Thoracic aorta (tissue), 2 donors: ENCODE data around the gene MLN. TPM values are rescaled to one million over a fixed set of nuclear protein-coding genes. Genes with fewer than 3 reads are reported as not detected.

Experiments
- ATAC-seq: fragments of 150-250 bp; one replicate; pipeline ENCODE4 v1.8.0; 2017; ENCODE audit warnings: low read depth; ENCODE audit not compliant: insufficient number of reproducible peaks, low FRiP score
- DNase-seq: peaks from one replicate; pipeline ENCODE4 v3.0.0-alpha.2; 2020; ENCODE audit warnings: low spot score
- H3K27ac ChIP-seq, 2 donors: fragments of 200-600 bp; sonication (generic); 1 replicate in 1 of 2; 2 replicates in 1 of 2; pipeline ENCODE4 v1.5.1; 2016; ENCODE audit warnings: mild to moderate bottlenecking in 2 of 2, moderate library complexity in 2 of 2
- H3K27me3 ChIP-seq: fragments of 200-600 bp; sonication (generic); replicated peaks from 2 replicates; pipeline ENCODE4 v1.6.0; 2016; ENCODE audit warnings: mild to moderate bottlenecking; ENCODE audit not compliant: insufficient read depth
- H3K36me3 ChIP-seq: fragments of 200-600 bp; sonication (generic); one replicate; pipeline ENCODE4 v1.5.1; 2016
- H3K4me1 ChIP-seq, 2 donors: fragments of 200-600 bp; sonication (generic); 1 replicate in 1 of 2; 2 replicates in 1 of 2; pipeline versions ENCODE4 v1.5.1 to v1.6.0; 2016; ENCODE audit warnings: low read depth in 2 of 2, mild to moderate bottlenecking in 1 of 2; ENCODE audit not compliant: control insufficient read depth in 1 of 2
- H3K4me3 ChIP-seq: fragments of 200-600 bp; sonication (generic); 2 replicates; pipeline ENCODE4 v1.5.1; 2016; ENCODE audit warnings: mild to moderate bottlenecking
- H3K9me3 ChIP-seq: fragments of 200-600 bp; sonication (generic); 2 replicates; pipeline ENCODE4 v1.5.1; 2016
- total RNA-seq, 2 donors: library from RNA; depleted of rRNA; stranded (reverse); fragments of >200 nt; gene quantifications; one replicate each; pipeline versions ENCODE4 v1.1.0 to v1.2.3, GENCODE V29; 2016
- TF ChIP-seq, protein P1 (sequence below): fragments of 200-600 bp; sonication (generic); IDR thresholded peaks from one replicate; pipeline ENCODE4 v1.5.1; 2019; ENCODE audit warnings: antibody characterized with exemption

The MLN gene
- total RNA-seq, 2 donors from 2014 or later, result not detected

DNA sequence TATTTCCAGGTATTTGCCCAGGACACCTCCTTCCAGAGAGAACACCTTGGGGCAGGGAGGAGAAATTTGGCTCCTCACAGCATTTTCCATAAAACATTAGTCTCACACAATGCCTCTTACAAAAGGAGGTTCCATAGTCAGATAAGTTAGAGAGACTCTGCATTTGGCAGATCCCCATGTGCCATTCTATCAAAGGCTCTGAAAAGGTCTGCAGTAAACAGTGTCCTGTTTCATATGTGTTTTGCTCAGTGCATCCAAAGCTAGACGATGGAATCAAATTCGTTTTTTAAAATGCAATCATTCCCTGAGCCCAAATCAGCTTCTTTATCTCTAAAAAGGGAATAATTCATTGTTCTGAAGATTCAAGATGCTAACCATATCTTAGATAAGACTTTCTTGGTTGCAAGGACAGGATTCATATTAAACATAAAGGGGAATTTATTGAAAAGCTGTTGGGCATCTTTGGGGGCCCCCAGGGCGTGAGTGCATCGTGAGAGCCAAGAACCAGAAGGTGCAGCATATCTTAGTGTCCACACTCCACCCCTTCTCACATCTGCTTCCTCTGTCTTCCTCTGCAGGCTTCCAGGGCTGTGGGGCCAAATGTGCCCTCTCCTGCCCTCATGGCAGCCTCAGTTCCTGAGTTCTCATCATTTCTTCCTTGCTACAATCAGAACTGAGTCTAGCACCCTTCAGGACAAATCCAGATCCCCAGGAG, 41.4 kb upstream of the MLN start:
- DNase-seq (no peak), ATAC-seq (no peak)
- no peaks in the 10 kb centered on the region for H3K9me3 ChIP-seq
- TF ChIP-seq, protein P1, sequence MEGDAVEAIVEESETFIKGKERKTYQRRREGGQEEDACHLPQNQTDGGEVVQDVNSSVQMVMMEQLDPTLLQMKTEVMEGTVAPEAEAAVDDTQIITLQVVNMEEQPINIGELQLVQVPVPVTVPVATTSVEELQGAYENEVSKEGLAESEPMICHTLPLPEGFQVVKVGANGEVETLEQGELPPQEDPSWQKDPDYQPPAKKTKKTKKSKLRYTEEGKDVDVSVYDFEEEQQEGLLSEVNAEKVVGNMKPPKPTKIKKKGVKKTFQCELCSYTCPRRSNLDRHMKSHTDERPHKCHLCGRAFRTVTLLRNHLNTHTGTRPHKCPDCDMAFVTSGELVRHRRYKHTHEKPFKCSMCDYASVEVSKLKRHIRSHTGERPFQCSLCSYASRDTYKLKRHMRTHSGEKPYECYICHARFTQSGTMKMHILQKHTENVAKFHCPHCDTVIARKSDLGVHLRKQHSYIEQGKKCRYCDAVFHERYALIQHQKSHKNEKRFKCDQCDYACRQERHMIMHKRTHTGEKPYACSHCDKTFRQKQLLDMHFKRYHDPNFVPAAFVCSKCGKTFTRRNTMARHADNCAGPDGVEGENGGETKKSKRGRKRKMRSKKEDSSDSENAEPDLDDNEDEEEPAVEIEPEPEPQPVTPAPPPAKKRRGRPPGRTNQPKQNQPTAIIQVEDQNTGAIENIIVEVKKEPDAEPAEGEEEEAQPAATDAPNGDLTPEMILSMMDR, result no peak
- no peak overlapping the region for H3K27ac ChIP-seq
- H3K27me3 ChIP-seq, result no peaks in the 10 kb centered on the region
- H3K4me3 ChIP-seq, result no peak overlapping the region
- no peaks in the 10 kb centered on the region for H3K4me1 ChIP-seq
- H3K36me3 ChIP-seq, result no peaks in the 10 kb centered on the region

DNA sequence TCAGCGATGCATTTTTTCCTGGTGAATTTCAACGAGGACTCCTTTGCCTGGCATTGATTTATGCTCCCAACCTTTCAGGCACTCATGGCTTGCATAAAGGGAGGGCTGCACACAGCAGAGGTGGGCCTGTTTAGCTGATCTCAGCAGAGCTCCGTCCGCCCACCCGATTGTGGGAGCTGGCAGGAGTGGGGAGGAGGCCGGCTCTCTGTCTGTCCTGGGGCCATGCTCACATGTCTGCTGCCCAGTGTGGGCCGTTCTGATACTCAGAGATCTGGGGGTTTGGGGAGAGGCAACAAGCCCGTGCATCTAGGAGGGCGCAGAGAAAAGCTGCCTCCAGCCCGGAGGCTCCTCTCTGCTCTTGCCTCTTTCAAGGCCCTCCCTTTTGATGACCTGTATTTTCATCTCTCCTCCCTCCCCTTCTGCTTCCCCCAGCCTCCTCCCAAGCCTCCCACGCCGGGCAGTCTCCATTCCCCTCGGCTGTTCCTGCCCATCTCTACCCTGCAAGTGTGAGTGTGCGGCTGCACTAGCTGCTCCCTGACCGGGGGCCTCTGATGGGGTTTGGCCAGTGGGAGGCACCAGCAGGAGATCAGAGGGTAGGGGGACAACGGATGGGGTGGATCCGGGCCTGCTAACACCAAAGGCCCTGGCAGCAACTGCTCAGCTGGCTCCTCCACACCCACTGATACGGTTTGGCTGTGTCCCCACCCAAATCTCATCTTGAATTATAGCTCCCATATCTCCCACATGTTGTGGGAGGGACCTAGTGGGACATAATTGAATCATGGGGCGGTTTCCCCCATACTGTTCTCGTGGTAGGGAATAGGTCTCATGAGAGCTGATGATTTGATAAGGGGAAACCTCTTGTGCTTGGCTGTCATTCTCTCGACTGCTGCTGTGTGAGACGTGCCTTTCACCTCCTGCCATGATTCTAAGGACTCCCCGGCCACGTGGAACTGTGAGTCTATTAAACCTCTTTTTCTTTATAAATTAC, 39.6 kb upstream of the MLN start:
- Histone ChIP-seq H3K9me3 (no peaks in the 10 kb centered on the region), H3K27me3 (no peaks in the 10 kb centered on the region), H3K4me3 (no peak overlapping the region), H3K36me3 (no peaks in the 10 kb centered on the region), H3K27ac (no peak overlapping the region), H3K4me1 (no peaks in the 10 kb centered on the region)
- DNase-seq (no peak), ATAC-seq (no peak)
- TF ChIP-seq, protein P1, result no peak

DNA sequence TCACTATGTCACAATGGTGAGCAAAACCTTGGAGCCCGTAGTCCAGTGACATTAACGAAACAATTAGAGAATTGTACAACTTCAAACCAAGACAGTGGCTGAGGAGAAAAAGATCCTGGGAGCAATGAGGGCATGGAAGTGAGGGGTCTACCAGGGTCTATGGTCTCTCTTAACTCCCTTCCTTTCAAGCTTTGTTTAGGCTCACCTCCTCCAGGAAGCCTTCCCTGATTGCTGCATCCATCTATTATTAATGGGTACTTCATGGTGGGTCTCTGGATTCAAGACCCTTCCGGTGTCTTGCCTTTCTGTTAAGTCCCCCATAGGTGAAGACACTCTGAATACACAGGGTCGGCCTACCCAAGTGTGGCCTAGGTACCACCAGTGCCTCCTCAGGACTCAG, 38.1 kb upstream of the MLN start:
- no peak overlapping the region for H3K27ac ChIP-seq
- H3K4me3 ChIP-seq, result no peak overlapping the region
- TF ChIP-seq, protein P1, result no peak
- H3K4me1 ChIP-seq, result no peaks in the 10 kb centered on the region
- H3K27me3 ChIP-seq, result no peaks in the 10 kb centered on the region
- no peaks in the 10 kb centered on the region for H3K9me3 ChIP-seq
- no peaks in the 10 kb centered on the region for H3K36me3 ChIP-seq
- no peak for DNase-seq
- no peak for ATAC-seq

DNA sequence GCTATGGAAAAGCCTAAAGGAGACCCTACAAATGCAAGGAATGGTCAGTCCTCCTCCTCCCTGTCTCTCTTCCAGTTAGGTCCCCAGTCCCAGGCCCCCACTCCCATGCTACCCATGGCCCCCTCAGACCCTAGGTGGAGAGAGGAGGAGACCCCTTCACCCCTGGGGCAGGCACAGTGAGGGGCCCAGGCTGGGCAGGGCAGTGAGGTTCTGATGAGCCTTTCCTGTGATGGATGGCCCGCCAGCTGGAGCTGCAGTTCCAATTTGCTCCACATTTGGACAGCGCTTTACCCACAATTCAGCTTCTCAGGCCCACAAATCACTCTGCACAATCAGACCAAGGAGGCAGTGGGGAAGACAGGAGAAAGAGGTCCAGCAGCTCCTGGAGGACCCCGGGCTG, 37.3 kb upstream of the MLN start:
- no peak overlapping the region for H3K27ac ChIP-seq
- TF ChIP-seq, protein P1, result no peak
- no peaks in the 10 kb centered on the region for H3K36me3 ChIP-seq
- H3K4me1 ChIP-seq, result no peaks in the 10 kb centered on the region
- ATAC-seq (no peak), DNase-seq (no peak)
- no peak overlapping the region for H3K4me3 ChIP-seq
- H3K27me3 ChIP-seq, result no peaks in the 10 kb centered on the region
- no peaks in the 10 kb centered on the region for H3K9me3 ChIP-seq
